LNCAP (cell line): ENCODE measurements around the gene GUCA2A.
A peak's percentile ranks its signal among the peaks of the same experiment; 100 is the strongest.

Experiments
- TF ChIP-seq, protein P1 (sequence below): fragments of 450-650 bp; IDR thresholded peaks from 2 replicates; pipeline ENCODE4 v1.5.1; 2017; ENCODE audit warnings: mild to moderate bottlenecking

GUCA2A gene

DNA sequence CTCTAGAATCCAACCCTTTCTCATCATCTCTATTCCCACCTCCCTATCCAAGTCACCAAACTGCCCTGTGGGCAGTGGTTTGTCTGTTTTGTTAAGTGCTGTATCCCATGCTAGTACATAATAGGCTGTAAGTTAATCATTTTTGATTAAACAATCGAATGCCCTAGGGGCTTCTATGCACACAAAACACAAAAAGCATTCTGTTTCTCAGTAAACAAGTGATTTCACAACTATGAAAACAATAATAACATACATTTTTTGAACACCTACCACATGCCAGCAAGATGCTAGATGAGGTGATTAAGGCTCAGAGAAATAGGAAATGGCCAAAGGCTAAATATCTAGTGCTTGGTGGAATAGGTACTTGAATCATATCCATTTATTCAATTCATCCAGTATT lies 16.4 kb downstream of the GUCA2A start:
- TF ChIP-seq, protein P1, sequence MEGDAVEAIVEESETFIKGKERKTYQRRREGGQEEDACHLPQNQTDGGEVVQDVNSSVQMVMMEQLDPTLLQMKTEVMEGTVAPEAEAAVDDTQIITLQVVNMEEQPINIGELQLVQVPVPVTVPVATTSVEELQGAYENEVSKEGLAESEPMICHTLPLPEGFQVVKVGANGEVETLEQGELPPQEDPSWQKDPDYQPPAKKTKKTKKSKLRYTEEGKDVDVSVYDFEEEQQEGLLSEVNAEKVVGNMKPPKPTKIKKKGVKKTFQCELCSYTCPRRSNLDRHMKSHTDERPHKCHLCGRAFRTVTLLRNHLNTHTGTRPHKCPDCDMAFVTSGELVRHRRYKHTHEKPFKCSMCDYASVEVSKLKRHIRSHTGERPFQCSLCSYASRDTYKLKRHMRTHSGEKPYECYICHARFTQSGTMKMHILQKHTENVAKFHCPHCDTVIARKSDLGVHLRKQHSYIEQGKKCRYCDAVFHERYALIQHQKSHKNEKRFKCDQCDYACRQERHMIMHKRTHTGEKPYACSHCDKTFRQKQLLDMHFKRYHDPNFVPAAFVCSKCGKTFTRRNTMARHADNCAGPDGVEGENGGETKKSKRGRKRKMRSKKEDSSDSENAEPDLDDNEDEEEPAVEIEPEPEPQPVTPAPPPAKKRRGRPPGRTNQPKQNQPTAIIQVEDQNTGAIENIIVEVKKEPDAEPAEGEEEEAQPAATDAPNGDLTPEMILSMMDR: no peak

DNA sequence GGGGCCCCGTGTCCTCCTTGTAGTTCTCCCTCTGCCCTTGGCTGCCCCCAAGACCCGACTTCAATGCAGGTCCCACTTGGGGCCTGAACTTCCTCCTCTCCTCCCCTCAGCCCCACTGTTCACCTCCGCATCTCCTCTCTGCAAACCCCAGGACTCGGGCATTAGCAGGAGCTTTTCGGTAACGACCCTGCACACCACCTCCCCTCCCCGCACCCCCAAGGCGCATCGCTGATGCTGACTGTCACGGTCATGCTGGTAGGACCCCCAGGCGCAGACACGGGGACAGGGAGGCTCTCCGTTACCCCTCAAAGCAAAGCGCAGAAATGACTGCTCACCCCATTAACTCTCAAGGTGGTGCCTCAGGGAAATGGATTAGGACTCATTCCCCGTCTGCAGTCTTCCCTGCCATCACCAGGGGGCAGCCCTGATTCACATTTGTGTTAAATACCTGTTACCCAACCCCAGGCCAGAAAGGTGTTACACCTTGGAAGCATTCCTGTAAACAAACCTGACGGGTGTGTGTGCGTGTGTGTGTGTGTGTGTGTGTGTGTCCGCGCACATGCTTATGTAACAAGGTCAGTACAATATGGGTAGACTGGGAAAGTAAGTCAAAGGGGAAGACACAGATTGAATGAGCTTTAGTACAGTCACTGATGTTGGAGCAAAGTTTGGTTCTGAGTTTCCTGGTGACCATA lies 17.8 kb downstream of the GUCA2A start:
- TF ChIP-seq, protein P1: peak; percentile 95

DNA sequence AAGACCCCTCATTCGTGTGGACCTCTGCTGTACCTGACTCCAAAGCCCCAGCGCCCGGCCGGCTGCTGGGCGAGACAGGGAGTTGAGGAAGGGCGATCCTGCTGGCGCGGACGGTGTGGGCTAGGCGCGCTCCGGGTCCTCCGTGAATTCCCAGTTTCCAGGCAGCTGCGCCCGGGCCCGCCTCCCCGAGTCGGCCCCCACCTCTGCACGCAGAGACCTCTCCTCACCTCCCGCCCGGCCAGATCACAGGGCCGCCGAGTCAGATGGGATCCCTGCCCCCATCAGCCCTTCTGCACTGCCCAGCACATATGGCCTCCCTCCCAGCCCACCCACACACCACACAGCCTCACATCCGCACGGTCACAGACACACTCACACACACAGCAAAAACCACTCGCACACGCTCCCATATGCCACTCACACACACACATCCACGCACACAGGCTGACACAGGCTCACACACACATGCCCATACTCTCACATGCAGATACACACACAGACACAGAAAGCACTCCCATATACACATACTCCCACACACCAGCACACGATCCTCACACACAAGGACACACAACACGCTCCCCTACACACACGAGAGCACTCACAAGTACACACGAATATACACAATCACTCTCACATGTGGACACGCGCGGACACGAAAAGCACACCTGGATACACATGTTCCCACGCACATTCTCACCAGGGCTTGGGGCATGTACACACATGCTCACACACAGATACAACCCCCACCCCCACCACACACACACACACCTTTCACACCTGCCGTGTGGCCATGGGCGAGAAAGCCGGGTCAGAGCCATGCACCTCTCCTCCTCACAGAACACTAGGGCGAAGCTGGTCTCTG lies 18.6 kb downstream of the GUCA2A start:
- TF ChIP-seq, protein P1: no peak

DNA sequence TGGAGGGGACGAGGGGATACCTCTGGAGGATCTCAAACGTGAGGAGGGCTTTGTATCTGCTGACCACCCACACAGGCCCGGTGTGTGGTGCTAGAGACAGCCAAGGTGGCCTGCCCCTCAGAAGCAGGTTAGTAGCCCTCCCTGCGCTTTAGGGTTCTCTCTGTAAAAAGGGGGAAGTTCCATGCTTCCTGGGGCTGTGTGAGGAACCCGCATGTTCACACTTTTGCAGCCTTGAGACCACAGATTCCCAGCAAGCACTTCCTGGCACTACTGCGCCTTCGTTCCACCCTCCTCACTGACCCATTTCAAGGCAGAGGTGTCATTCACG lies 19.2 kb downstream of the GUCA2A start:
- TF ChIP-seq, protein P1: no peak

DNA sequence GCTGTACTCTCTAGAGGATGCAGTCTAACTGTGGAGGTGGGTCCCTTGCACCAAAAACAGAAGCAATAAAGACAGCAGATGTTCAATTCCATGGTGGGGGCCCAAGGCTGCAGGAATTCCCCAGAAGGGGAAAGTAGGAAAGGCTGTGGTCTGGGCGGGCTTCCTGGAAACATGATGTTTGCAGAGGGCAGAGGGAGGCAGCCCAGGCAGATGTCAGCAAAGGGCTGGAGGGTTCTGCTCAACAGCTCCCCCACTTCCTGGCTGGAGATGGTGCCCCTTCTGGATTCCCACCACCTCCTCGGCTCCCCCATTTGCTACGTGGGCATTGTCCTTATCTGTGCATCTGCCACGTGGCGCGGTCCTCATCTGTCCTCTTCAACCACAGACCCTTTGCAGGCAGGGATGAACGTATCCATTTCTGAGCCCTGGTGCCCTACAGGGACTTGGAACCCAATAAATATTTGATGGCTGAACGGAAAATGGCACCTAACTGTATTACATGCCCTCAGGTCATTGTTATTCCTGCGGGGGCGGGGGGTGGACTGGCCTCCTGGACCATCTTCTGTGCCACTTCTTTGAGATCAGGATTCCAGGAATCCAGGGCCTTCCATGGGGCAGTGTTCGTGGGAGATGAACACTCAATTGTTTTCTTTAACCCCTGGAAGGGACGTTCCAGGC lies 19.7 kb downstream of the GUCA2A start:
- TF ChIP-seq, protein P1: no peak

DNA sequence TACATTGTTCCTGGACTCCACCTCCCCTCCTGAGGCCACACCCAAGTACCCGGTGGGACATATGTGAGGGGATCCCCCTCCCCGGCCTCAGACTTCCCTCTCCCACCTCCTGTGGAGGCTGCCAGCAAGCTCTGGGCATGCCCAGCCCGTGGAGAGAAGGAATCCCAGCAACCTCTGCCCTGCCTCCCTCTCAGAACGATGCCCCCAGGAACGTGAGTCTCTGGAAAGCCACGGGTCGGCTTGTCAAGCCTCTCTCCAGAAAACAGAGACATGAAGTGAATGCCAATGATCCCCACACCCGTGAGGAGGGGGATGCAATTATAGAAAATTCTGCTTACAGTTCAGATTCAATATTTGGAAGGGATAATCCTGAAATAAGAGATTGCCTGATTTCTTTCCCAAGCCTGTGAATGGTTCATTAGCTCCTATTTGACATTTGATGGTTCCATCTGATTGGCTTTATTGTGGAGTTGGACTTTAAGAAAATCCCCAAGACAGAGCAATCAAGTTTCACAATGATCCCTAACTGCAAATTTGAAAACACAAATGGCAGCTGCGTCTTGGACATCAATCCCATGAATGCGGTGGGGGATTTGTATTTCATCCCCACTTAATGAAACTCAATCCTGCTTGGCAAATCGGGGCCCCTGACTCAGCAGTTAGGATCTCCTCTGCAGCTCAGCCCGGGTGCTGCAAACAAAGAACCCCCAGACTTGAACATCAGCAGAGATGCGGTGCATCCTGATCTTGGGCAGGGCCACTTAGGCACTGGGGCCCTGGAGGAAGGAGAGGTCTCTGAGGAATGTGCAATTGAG lies 20.4 kb downstream of the GUCA2A start:
- TF ChIP-seq, protein P1: no peak
